ENCODE results near the gene SUMF1.

DNA sequence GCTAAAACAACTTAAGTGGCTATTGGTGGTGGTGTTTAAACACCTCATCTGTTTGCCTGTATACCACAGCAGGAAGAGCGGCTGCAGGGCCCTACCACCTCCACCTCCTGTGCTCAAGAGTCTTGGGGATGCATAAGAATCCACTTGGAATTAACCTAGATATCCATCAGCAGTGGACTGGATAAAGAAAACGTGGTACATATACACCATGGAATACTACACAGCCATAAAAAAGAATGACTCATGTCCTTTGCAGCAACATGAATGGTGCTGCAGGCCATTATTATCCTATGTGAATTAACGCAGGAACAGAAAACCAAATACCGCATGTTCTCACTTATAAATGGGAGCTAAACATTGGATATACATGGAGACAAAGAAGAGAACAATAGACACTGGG, 87.1 kb downstream of the SUMF1 start:
- TF ChIP-seq, protein P1, sequence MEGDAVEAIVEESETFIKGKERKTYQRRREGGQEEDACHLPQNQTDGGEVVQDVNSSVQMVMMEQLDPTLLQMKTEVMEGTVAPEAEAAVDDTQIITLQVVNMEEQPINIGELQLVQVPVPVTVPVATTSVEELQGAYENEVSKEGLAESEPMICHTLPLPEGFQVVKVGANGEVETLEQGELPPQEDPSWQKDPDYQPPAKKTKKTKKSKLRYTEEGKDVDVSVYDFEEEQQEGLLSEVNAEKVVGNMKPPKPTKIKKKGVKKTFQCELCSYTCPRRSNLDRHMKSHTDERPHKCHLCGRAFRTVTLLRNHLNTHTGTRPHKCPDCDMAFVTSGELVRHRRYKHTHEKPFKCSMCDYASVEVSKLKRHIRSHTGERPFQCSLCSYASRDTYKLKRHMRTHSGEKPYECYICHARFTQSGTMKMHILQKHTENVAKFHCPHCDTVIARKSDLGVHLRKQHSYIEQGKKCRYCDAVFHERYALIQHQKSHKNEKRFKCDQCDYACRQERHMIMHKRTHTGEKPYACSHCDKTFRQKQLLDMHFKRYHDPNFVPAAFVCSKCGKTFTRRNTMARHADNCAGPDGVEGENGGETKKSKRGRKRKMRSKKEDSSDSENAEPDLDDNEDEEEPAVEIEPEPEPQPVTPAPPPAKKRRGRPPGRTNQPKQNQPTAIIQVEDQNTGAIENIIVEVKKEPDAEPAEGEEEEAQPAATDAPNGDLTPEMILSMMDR (optimal IDR thresholded peaks at IDR 0.05 in 1 of 3, IDR thresholded peaks at IDR 0.05 in 1 of 3, conservative IDR thresholded peaks at IDR 0.05 in 1 of 3; ENCODE audit: extremely low read depth in 1 of 3, insufficient read depth in 2 of 3, low read length in 3 of 3): no peak
- TF ChIP-seq EZH2 (IDR thresholded peaks at IDR 0.05; ENCODE audit: low read length): no peak

Measured in keratinocyte (primary cell).